OCI-LY1 (cell line): Measurements from ENCODE around the gene P4HTM.

Experiments
- EZH2 ChIP-seq: fragments of 200-600 bp; sonication (generic), shearing (Covaris generic); IDR thresholded peaks from 2 replicates; pipeline ENCODE4 v1.8.0; 2017; ENCODE audit warnings: borderline replicate concordance, mixed run types, mild to moderate bottlenecking, antibody characterized with exemption, low read length, moderate library complexity, mixed read lengths
- TF ChIP-seq, protein P1 (sequence below): fragments of 200-600 bp; sonication (generic), shearing (Covaris generic); IDR thresholded peaks from 2 replicates; pipeline ENCODE4 v1.5.1; 2017; ENCODE audit warnings: mild to moderate bottlenecking, antibody characterized with exemption, low read length, moderate library complexity, mixed read lengths

DNA sequence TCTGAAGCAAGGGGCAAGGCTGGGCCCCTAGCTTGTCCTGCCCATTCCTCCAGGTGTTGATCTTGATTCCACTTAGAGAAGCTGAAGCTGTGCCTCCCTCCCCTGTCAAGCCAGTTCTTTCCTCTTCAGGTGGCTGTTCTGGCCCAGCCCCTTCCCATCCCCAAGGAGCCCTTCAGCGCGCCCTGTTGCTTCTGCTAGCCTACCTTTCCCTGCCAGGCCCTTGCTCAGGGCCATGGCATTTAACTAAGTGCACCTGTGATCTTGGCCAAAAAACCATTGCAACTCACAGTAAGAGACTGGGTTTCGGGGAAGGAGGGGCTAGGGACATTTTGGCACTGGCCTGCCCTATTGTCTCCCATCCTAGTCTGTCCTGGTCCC, 15.3 kb downstream of the P4HTM start:
- TF ChIP-seq, protein P1, sequence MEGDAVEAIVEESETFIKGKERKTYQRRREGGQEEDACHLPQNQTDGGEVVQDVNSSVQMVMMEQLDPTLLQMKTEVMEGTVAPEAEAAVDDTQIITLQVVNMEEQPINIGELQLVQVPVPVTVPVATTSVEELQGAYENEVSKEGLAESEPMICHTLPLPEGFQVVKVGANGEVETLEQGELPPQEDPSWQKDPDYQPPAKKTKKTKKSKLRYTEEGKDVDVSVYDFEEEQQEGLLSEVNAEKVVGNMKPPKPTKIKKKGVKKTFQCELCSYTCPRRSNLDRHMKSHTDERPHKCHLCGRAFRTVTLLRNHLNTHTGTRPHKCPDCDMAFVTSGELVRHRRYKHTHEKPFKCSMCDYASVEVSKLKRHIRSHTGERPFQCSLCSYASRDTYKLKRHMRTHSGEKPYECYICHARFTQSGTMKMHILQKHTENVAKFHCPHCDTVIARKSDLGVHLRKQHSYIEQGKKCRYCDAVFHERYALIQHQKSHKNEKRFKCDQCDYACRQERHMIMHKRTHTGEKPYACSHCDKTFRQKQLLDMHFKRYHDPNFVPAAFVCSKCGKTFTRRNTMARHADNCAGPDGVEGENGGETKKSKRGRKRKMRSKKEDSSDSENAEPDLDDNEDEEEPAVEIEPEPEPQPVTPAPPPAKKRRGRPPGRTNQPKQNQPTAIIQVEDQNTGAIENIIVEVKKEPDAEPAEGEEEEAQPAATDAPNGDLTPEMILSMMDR, result no peak
- TF ChIP-seq EZH2, result no peak
